CD4-positive, alpha-beta T cell treated with Interleukin-1 beta for 1 hour (primary cell): ENCODE results near the gene LARP4B.

Experiments used
- DNase-seq, 2 donors: peaks; one replicate each; pipeline ENCODE4 v3.0.0-alpha.2; 2020 to 2022

LARP4B gene

GRCh38 chr10:923844-924523 lies 7.5 kb downstream of the LARP4B start:
- no peak for DNase-seq

DNA sequence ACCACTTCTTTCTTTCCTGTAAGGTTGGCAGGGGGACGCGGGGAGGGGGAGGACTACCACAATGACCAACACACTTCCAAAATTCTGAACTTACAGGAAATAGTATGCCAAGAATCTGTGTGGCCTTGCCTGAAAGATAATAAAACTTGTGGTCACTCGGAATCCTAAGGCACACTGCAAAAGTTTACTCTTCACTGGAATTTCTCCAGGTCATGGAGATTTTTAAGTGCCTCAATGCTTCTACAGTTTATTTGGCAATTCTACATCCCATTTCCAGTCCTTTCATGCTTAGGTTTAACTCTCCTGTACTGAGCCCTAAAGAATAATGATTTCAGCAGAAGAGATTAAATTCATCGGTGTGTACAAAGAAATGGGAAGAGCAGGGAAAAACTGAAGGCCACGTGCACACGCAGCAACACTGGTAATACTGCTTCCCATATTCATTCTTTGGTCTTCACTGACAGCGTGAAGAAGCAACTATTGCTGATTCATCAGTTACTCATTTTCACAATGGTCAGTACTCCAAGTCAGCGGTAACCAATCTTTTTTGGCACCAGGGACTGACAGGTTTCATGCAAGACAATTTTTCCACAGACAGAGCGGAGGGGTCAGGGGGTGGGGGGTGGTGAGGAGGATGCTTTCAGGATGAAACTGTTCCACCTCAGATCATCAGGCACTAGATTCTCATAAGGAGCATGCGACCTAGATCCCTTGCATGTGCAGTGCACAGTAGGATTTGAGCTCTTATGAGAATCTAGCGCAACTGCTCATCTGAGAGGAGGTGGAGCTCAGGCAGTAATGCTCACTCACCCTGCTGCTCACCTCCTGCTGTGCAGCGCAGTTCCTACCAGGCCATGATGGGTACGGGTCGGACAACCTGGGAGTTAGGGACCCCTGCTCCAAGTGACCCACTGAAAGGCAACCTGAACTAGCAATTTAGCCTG lies 9.8 kb downstream of the LARP4B start:
- no peak for DNase-seq

DNA sequence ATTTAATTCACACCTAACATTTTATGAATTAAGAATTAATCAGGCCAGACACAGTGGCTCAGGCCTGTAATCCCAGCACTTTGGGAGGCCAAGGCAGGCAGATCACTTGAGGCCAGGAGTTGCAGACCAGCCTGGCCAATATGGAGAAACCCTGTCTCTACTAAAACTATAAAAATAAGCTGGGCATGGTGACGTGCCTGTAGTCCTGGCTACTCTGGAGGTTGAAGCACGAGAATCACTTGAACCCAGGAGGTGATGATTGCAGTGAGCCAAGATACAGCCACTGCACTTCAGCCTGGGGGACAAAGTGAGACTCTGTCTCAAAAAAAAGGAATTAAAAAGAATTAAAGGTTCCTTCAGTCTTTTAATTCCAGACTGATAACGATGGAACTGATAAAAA lies 11.1 kb downstream of the LARP4B start:
- no peak for DNase-seq

DNA sequence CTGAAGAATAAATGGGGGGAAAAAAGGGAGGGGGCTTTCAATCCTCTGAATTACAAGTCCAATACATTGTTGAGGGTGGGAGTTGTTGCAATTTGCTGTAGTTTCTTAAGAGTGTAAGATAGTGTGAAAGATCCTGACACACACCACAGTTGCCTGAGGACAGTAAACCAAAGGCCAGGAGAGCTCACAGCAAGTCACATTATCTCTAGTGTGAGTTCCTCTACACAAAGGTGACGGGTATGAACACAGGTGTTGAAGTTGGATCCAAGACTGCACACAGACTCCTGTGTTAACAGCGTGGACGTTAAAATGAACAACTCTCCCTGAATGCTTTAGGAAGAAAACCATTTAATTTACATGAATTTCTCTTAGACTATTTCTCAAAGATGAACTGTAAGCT lies 12.0 kb downstream of the LARP4B start:
- no peak for DNase-seq

- DNase-seq = no peak
These were observed 13.5 kb downstream of the LARP4B start for GRCh38 chr10:917999-918398.

GRCh38 chr10:917416-917720 lies 14.1 kb downstream of the LARP4B start:
- DNase-seq = no peak

GRCh38 chr10:916716-917415 lies 14.6 kb downstream of the LARP4B start:
- no peak for DNase-seq

GRCh38 chr10:909831-910230 lies 21.7 kb downstream of the LARP4B start:
- DNase-seq = no peak

DNA sequence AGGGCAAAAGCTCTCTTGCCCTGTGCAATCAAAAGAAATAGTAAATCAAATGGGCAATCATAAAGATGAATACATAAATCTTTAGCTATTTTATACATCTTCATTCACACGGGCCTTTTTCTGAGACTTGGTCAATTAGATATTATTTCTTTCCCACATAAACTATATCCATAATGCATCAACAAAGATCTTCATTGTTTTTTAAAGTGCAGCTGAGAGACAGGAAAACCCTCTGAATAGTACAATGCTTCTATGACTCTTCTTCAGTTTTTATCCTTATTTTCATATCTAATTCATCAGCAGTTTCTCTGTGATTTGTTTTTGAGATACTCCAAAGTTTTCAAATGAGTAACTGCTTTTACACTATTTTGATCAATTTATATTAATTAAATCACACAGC lies 25.5 kb downstream of the LARP4B start:
- DNase-seq = no peak

- DNase-seq = no peak
These were observed 26.0 kb downstream of the LARP4B start for GRCh38 chr10:905503-905902.

- DNase-seq = no peak
These were observed 27.1 kb downstream of the LARP4B start for GRCh38 chr10:904403-904802.

DNA sequence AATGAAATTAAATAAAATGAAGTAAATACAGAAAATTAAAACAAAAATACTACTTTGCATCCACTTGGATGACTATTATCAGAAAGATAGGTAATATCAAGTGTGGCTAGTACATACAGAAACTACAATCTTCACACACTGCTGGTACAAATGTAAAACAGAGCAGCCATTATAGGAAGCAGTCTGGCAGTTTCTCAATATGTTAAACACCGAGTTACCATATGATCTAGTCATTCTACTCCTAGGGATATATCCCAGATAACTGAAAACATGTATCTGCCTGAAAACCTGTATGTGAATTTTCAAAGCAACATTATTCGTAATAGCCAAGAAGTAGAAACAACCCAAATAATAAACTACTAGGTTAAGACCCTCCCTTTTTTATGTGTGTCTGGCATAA lies 33.4 kb downstream of the LARP4B start:
- DNase-seq = no peak

DNA sequence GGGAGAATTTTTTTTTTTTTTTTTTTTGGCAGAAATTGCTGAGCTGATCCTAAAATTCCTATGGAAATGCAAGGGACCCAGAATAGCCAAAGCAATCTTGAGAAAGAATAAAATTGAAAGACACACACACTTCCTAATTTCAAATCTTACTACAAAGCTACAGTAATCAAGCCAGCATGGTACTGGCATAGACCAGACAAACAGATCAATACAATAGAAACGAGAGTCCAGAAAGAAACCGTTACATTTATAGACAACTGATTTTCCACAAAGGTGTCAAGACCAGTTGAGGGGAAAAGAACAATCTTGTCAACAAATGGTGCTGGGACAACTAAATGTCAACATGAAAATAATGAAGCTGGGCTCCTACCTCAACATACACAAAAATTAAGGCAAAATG lies 34.5 kb downstream of the LARP4B start:
- no peak for DNase-seq

DNA sequence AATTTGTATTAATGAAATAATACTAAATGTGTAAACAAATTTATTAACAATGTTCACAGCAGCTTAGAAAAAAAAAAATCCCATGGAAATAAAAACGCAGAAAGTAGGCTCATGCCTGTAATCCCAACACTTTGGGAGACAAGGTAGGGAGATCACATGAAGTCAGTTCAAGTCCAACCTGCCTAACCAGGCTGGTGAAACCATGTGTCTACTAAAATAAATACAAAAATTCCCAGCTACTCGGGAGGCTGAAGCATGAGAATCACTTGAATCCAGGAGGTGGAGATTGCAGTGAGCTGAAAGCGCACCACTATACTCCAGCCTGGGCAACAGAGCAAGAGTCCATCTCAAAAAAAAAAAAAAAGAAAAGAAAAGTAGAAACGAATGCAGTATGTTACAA lies 36.2 kb downstream of the LARP4B start:
- DNase-seq = no peak

- DNase-seq = no peak
These were observed 52.6 kb downstream of the LARP4B start for GRCh38 chr10:878895-879294.

GRCh38 chr10:878333-878759 lies 53.2 kb downstream of the LARP4B start:
- DNase-seq = no peak

GRCh38 chr10:876438-876837 lies 55.1 kb downstream of the LARP4B start:
- DNase-seq = no peak

- no peak for DNase-seq
These were observed 58.5 kb downstream of the LARP4B start for GRCh38 chr10:873020-873419.

- DNase-seq = no peak
These were observed 59.5 kb downstream of the LARP4B start for GRCh38 chr10:871951-872403.

GRCh38 chr10:870564-871166 lies 60.8 kb downstream of the LARP4B start:
- DNase-seq = no peak

DNA sequence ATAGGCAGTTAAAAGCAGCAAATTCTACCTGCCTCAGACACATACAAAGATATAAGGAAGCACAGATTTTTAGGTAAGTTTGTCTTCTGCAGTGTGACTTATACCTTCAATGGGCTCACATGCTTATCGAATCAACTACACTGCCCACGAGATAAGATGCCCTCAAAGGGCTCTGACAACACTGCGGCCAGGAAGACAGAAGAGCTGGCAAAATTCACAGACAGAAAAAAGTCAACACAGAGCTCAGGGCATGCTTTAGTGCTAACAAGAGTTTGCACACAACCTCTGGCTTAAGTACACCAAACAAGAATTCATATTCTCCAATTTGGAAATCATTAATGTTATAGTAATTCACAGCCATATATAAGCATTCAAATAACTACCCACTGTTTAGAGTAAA lies 62.3 kb downstream of the LARP4B start:
- DNase-seq = no peak

DNA sequence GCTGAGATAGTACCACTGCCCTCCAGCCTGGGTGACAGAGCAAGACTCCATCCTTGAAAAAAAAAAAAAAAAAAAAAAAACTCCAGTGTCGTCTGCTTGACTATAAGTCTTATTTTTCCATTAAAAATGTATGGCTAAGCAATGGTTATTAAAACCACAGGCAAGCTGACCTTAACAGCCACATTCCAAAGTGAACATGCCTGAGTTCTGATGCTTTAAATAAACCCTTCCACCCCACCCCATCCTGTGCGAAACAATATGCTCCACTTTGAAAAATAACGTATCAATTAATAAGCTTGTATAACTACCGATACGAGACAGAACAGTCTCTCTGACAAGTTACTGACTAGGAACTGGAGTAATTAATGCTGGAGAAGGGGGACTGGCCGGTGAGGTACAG lies 63.7 kb downstream of the LARP4B start:
- no peak for DNase-seq

DNA sequence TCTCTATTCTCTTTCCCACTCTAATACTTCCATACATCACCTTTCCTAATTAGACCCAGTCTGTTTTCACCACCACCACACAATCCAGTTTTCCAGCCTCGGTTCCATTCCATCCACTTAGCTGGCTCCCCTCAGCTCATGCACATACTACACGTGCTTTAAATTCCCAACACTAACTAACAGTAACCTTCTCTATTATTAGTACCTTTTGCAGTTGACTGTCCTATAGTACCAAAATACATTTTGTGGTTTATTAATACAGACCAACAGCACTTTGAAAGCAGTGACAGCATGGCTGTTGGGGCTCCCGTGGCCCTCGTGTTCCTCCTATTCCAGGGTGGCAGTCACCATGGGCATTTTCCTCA lies 64.9 kb downstream of the LARP4B start:
- no peak for DNase-seq
